Stimulated activated CD4-positive, alpha-beta T cell treated with anti-CD3 and anti-CD28 coated beads, TNF-alpha, amount 100 ng/mL, for 1 hour (primary cell): ENCODE results near the gene VPS50.
"Not testable (repeated sequence)": the region's sequence is repeated elsewhere in the genome, so short reads cannot be mapped to it uniquely, and the experiment has no call there.

ENCODE experiments used
- DNase-seq, 3 donors: peaks; one replicate each; pipeline ENCODE4 v3.0.0-alpha.2; 2020; ENCODE audit warnings: low read depth in 3 of 3, low spot score in 1 of 3

VPS50 gene

GRCh38 chr7:93239824-93240223, 7.7 kb downstream of the VPS50 start:
- DNase-seq = no peak

DNA sequence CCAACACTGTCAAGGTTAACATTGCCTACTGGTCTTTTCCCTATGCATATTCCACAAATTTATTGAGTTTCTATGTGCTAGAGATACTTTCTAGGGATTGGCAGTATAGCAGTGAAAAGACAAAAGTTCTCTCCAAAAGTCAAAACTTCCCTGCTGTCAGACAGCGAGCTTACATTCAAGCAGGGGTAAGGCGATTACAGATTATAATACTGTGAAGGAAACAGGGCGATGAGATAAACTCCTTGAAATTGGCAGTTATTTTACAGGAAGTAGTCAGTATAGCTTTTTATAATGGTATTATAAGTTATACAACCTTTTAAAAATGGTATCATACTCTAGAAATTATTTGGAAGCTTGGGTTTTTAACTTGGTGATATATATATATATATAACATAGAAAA, 9.9 kb downstream of the VPS50 start:
- DNase-seq = no peak

GRCh38 chr7:93245525-93246432, 13.6 kb downstream of the VPS50 start:
- no peak for DNase-seq

DNA sequence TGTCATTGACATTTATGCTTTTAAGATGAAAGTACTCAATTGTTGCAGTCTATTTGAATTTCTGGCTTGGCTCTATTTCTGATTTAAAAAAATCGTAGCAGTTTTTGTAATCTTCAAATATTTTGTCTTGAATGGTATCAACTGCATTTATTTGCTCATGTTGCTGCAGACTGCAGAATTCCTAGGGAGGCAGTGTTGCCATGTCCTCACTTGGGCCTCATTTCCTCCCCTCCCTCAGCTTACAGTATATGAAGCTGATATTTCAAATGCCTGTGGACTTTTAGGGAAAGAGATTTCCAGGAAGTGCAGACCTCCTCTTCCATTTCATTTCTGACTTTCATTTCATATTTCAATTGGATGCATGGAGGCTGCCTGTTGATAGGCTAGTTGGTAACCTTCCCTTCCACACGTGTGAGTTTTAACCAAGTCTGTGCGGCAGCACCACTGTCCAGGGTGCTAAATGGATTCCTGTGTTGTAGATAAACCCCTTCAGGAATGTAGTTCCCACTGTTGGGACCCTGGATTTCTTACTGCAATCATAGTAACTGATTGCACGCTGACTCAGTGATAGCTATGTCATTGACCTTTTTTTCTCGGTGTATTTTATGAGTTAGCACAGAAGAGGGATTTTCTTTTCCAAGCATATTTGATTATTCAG, 17.5 kb downstream of the VPS50 start:
- no peak for DNase-seq

GRCh38 chr7:93258661-93259060, 26.5 kb downstream of the VPS50 start:
- DNase-seq = no peak

- DNase-seq = no peak
Measured at GRCh38 chr7:93262535-93262934, 30.4 kb downstream of the VPS50 start.

DNA sequence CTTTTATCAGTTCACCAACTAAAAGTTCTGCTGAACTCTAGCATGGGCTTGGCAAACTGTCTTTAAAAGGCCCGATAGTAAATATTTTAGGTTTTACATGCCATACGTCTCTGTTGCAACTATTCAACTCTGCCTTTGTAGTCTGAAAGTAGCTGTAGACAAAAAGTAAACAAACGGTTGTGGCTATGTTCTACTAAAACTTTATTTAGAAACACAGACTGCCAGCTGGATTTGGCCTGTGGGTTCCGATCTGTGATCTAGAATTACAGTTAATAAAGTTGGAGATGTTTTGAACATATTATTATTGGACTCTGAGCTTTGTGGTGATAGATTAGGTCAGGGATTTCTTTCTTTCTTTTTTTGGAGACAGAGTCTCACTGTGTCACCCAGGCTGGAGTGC, 33.1 kb downstream of the VPS50 start:
- DNase-seq = no peak

- no peak for DNase-seq
Measured at GRCh38 chr7:93279541-93279940, 47.4 kb downstream of the VPS50 start.

DNA sequence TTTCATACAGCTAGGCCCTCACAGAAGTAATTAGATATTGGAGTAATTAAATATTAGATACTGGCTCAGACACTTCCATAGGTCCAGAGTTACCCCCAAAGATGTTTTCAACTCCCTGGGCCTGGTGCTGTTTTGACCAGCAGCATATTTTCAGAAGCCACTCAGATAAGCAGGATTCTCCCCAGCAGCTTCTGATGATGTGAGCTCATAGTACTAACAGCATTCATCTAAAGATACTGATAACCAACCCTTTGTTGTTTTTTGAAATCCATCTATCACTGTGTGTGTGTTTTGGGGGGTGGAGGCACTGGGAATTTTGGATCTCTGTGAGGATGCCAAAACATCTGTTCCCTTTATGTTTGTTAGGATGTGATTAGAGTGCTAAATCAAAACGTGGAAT, 52.7 kb downstream of the VPS50 start:
- no peak for DNase-seq

GRCh38 chr7:93293229-93293628, 61.1 kb downstream of the VPS50 start:
- no peak for DNase-seq

GRCh38 chr7:93298206-93298605, 66.0 kb downstream of the VPS50 start:
- no peak for DNase-seq

DNA sequence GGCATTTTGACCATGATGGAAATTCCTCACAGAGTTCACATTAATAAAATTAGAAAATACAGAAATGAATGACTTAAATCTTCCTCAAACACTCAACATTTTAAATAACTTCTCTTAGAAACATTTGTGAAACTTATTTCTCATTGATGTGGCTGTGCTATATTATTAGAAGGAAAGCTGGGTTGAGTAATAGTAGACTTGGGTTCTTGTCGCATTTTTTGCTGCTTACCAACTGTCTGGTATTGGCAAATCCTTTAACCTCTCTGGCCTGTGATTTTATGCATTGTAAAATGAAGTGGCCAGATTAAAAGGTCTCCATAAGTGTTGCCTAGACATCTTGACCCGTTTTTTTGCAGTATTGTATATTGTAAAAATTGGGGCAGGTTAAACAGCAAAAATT, 66.5 kb downstream of the VPS50 start:
- no peak for DNase-seq

- no peak for DNase-seq
Measured at GRCh38 chr7:93301736-93302135, 69.6 kb downstream of the VPS50 start.

- DNase-seq = no peak
Measured at GRCh38 chr7:93307131-93307660, 75.0 kb downstream of the VPS50 start.

- no peak for DNase-seq
Measured at GRCh38 chr7:93307943-93308342, 75.8 kb downstream of the VPS50 start.

- DNase-seq = no peak
Measured at GRCh38 chr7:93310346-93310745, 78.2 kb downstream of the VPS50 start.

GRCh38 chr7:93314449-93314848, 82.3 kb downstream of the VPS50 start:
- no peak for DNase-seq

- DNase-seq = no peak
Measured at GRCh38 chr7:93315896-93316295, 83.7 kb downstream of the VPS50 start.

DNA sequence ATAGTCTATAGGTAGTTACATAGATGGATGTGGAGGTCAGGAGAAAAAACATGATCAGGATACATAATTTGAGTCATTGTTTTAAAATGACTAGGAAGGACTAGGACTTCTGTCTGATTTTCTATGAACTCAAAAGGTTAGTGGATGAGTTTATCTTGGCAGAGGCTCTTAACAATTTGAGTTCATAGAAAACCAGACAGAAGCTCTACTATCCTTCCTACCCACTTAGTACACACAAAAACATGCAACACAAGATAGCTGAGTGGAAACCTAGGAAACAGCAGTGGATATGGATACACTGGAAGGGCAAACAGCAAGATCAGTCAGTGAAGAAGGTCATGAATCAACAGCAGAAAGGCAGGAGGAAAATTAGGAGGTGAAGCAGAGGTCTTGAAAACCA, 84.6 kb downstream of the VPS50 start:
- DNase-seq = no peak

DNA sequence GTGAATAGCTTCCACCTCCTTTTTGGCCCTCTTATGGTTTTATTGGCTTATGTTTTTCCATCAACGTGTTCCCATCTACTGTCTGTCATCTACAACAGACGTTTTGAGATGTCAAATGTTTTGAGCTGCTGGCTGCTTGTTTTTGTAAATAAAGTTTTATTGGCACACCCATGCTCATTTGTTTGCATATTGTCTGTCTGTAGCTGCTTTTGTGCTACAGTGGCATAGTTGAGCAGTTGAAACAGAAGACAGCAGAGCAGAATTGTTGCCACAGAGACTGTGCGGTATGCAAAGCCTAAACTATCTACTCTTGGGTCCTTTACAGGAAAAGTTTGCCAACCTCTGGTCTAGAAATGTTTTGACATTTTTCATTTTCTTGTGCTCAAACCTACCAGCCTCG, 88.7 kb downstream of the VPS50 start:
- DNase-seq = no peak

- DNase-seq = not testable (repeated sequence)
Measured at GRCh38 chr7:93326291-93326690, 94.1 kb downstream of the VPS50 start.

- no peak for DNase-seq
Measured at GRCh38 chr7:93327006-93327633, 95.0 kb downstream of the VPS50 start.
